Right atrium auricular region (tissue), 2 donors: ENCODE measurements around the gene NRP2. TPM values are rescaled to one million over a fixed set of nuclear protein-coding genes. Genes with fewer than 3 reads are reported as not detected.

Experiments used
- DNase-seq: peaks from one replicate; pipeline ENCODE4 v3.0.0-alpha.2; 2019; ENCODE audit warnings: low spot score
- H3K27ac ChIP-seq, 2 donors: fragments of 200-600 bp; sonication (generic); 1 replicate in 1 of 2; 2 replicates in 1 of 2; pipeline ENCODE4 v1.5.1; 2016 to 2019
- H3K27me3 ChIP-seq, 2 donors: fragments of 200-600 bp; sonication (generic); one replicate each; pipeline versions ENCODE4 v1.5.1 to v1.6.0; 2017 to 2019
- H3K36me3 ChIP-seq: fragments of 200-600 bp; sonication (generic); one replicate; pipeline ENCODE4 v1.5.1; 2016
- H3K4me1 ChIP-seq, 2 donors: fragments of 200-600 bp; sonication (generic); one replicate each; pipeline versions ENCODE4 v1.5.1 to v1.6.0; 2017 to 2019
- H3K4me3 ChIP-seq, 2 donors: fragments of 200-600 bp; sonication (generic); 1 replicate in 1 of 2; 2 replicates in 1 of 2; pipeline ENCODE4 v1.5.1; 2017 to 2019; ENCODE audit warnings: mild to moderate bottlenecking in 1 of 2, moderate library complexity in 1 of 2
- H3K9me3 ChIP-seq, 2 donors: fragments of 200-600 bp; sonication (generic); one replicate each; pipeline ENCODE4 v1.5.1; 2019
- total RNA-seq, 2 donors: library from RNA; depleted of rRNA; stranded (reverse); fragments of >200 nt; gene quantifications; one replicate each; pipeline ENCODE4 v1.1.0, GENCODE V29; 2016
- TF ChIP-seq, protein P1 (sequence below), 2 donors: fragments of 200-600 bp; sonication (generic); IDR thresholded peaks; one replicate each; pipeline ENCODE4 v1.5.1; 2019; ENCODE audit warnings: antibody characterized with exemption in 2 of 2

Gene NRP2
- total RNA-seq, 2 donors from 2014 or later: 7.1 to 10.9 TPM

DNA sequence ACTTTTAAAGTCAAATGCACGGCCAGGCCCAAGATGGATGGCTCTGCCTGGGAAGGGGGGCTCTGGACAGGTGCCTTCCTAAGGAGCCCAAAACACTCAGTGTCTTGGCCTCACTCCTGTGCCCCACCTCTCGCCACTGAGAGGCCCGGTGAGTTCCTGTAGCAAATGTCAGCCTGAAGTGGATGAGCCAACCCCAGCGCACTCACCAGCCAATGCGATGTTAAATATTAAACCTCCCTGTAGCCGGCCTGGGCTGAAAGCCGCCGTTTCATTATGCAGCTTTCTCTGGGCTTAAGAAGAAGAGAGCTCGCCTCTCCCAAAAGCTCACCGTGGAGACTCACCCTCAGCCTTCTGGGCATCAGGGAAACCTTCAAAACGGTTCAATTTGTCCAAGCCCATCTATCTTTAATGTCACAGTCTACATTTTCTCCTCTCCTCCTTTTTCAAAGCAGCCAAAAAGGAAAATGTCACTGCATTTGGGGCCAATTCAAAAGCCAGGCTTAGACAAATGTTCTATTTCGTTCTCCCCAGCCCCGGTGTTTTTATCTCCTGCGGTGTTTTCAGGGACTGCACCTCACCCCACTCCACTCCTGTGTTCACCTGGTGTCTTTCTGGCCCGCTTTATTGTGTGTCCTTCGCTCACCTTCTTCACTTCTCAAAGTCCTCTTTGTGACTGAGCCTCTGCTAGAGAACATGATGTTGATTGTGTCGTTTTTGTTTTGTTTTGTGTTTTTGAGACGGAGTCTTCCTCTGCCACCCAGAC, 124.0 kb downstream of the NRP2 start:
- H3K36me3 ChIP-seq: no peaks in the 10 kb centered on the region
- DNase-seq: no peak
- H3K4me3 ChIP-seq: no peak overlapping the region
- TF ChIP-seq, protein P1, sequence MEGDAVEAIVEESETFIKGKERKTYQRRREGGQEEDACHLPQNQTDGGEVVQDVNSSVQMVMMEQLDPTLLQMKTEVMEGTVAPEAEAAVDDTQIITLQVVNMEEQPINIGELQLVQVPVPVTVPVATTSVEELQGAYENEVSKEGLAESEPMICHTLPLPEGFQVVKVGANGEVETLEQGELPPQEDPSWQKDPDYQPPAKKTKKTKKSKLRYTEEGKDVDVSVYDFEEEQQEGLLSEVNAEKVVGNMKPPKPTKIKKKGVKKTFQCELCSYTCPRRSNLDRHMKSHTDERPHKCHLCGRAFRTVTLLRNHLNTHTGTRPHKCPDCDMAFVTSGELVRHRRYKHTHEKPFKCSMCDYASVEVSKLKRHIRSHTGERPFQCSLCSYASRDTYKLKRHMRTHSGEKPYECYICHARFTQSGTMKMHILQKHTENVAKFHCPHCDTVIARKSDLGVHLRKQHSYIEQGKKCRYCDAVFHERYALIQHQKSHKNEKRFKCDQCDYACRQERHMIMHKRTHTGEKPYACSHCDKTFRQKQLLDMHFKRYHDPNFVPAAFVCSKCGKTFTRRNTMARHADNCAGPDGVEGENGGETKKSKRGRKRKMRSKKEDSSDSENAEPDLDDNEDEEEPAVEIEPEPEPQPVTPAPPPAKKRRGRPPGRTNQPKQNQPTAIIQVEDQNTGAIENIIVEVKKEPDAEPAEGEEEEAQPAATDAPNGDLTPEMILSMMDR (IDR thresholded peaks at IDR 0.05): no peak
- no peak overlapping the region for H3K27ac ChIP-seq
- H3K4me1 ChIP-seq: peaks cover 0 to under 1% of the 10 kb centered on the region in 2 donors
- no peaks in the 10 kb centered on the region for H3K9me3 ChIP-seq
- no peaks in the 10 kb centered on the region for H3K27me3 ChIP-seq

DNA sequence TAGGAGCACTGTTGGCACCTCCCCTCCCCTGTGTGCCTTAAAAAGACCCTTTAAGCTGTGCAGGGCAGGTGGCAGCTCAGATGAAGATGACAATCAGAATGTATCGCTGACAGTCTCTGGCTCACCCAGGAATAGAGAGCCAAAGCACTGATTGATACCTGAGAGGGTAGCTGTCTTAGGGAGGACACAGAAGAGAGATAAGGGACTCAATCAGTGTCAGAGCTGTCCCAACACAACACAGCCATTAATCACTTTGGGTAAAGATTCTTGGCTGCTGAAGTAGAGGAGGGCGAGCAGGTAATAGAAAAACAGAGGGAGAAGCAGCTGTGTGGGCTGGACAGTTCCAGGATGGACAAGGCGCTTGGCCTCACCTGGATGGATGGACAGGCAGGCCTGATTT, 124.9 kb downstream of the NRP2 start:
- no peak overlapping the region for H3K4me3 ChIP-seq
- H3K27ac ChIP-seq: no peak overlapping the region

DNA sequence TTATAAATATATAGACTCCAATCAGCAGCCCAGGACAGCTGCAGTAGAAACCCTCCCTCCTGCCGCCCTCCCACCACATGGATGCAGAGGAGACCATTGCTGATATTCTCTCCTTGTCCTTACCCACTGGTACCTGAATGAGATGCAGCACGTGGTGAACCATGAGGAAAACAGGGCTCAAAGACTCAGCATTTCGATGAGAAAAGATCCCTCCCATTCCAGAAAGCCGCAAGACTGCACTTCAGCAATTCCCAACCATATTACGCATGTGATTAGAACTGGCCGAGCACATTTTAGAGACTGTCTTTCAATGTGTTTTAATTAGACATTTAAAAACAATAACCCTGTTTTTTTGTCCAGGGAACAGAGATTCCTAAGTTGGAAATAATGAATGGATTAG, 125.5 kb downstream of the NRP2 start:
- H3K27ac ChIP-seq: no peak overlapping the region
- no peaks in the 10 kb centered on the region for H3K36me3 ChIP-seq
- TF ChIP-seq, protein P1 (IDR thresholded peaks at IDR 0.05): no peak
- H3K9me3 ChIP-seq: no peaks in the 10 kb centered on the region
- no peak overlapping the region for H3K4me3 ChIP-seq
- no peaks in the 10 kb centered on the region for H3K4me1 ChIP-seq
- no peak for DNase-seq
- H3K27me3 ChIP-seq: no peaks in the 10 kb centered on the region

More for the DNA sequence above, 124.9 kb downstream of the NRP2 start:
- no peaks in the 10 kb centered on the region for H3K36me3 ChIP-seq
- no peak for DNase-seq
- TF ChIP-seq, protein P1 (IDR thresholded peaks at IDR 0.05): no peak
- H3K27me3 ChIP-seq: no peaks in the 10 kb centered on the region
- no peaks in the 10 kb centered on the region for H3K4me1 ChIP-seq
- no peaks in the 10 kb centered on the region for H3K9me3 ChIP-seq

DNA sequence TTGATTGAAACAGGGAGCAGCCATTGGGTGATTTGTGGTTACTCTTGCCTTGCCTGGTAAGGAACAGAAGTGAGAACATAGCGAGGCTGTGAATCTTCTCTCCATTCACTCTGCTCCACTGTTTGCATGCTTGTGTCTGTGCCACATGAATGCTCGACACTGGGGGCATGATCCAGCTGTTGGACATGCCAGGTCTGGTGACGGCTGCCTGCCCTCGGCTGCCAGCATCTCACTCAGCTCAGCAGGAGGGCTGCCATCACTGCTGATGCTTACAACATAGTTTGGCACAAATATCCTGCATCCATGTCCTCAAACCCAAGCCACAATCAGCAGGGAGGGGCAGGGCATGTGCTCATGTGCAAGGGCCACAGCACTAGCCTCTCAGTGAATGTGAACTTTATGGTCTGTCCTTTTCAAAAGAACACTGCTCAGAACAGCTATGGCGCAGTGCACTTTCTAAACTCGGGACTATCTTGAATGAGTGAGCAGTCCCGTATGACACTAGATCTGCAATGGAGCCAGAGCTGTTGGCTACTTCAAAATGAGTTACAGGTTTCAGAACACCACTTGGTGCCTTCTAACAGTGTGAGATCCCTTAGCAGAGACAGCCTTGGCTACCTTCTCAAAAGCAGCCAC, 126.3 kb downstream of the NRP2 start:
- Histone ChIP-seq H3K27ac (no peak overlapping the region), H3K9me3 (no peaks in the 10 kb centered on the region), H3K27me3 (no peaks in the 10 kb centered on the region), H3K4me1 (no peaks in the 10 kb centered on the region), H3K36me3 (no peaks in the 10 kb centered on the region), H3K4me3 (no peak overlapping the region)
- DNase-seq: no peak
- TF ChIP-seq, protein P1 (IDR thresholded peaks at IDR 0.05): no peak

DNA sequence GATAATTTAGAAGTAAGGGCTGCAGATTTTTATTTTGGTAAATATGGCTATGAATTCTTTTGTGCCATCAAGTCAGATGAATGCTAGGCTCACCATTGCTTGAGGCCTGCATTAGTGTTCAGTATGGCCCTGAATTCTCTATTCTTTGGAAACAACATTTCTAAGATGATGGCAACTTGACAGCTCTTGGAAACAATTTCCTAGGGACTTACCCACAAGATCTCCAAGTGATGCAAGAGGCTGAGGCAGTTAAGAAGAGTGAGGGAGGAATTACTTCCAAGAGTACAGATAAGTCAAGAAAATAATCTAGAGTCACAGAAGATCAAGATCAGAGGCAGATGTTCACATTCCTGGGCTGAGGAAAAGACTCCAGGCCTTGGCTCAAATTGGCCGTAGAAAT, 129.1 kb downstream of the NRP2 start:
- TF ChIP-seq, protein P1 (IDR thresholded peaks at IDR 0.05): no peak
- no peak for DNase-seq
- Histone ChIP-seq H3K36me3 (no peaks in the 10 kb centered on the region), H3K9me3 (no peaks in the 10 kb centered on the region), H3K27ac (no peak overlapping the region), H3K4me3 (no peak overlapping the region), H3K4me1 (no peaks in the 10 kb centered on the region), H3K27me3 (no peaks in the 10 kb centered on the region)
